Activated CD8-positive, alpha-beta memory T cell treated with anti-CD3 and anti-CD28 coated beads for 48 hours (primary cell): ENCODE data around the gene THRB.

ENCODE experiments used
- DNase-seq, 3 experiments: peaks; one replicate each; pipeline ENCODE4 v3.0.0-alpha.2; 2020; ENCODE audit warnings: low read depth in 2 of 3, low spot score in 2 of 3

The THRB gene

DNA sequence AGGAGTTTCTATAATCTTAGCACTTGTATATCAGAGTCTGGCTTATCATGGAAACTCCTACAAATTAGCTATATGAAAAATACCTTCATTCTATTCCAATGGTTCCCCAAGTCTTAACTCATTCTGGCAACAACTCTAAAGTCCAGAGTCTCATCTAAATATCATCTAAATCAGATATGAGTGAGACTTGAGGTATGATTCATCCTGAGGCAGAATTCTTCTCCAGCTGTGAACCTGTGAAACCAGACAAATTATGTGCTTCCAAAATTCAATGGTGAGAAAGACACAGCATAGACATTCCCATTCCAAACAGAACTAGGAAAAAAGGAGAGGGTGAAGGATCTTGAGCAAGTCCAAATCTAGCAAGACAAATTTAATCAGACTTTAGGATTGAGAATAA is 138.8 kb downstream of the THRB start:
- no peak for DNase-seq

DNA sequence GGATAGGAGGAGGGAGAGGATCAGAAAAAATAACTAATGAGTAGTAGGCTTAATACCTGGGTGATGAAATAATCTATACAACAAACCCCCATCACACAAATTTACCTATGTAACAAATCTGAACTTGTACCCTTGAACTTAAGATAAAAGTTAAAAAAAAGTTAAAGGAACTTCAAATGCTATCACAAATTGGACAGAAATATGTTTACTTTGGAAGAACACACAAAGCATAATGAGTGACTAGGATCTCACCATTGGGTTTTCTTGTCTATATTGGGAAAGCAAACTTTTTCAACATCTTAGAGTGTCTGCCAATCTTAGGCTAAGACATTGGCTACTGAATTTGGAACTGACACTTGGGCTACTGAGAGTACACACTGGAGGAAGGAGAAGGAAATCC is 140.4 kb downstream of the THRB start:
- no peak for DNase-seq

- no peak for DNase-seq
These were observed 141.6 kb downstream of the THRB start for GRCh38 chr3:24352893-24353553.

GRCh38 chr3:24351779-24352469 is 142.7 kb downstream of the THRB start:
- no peak for DNase-seq

GRCh38 chr3:24349367-24350019 is 145.2 kb downstream of the THRB start:
- DNase-seq, result no peak

- DNase-seq, result no peak
These were observed 146.3 kb downstream of the THRB start for GRCh38 chr3:24348348-24348747.

DNA sequence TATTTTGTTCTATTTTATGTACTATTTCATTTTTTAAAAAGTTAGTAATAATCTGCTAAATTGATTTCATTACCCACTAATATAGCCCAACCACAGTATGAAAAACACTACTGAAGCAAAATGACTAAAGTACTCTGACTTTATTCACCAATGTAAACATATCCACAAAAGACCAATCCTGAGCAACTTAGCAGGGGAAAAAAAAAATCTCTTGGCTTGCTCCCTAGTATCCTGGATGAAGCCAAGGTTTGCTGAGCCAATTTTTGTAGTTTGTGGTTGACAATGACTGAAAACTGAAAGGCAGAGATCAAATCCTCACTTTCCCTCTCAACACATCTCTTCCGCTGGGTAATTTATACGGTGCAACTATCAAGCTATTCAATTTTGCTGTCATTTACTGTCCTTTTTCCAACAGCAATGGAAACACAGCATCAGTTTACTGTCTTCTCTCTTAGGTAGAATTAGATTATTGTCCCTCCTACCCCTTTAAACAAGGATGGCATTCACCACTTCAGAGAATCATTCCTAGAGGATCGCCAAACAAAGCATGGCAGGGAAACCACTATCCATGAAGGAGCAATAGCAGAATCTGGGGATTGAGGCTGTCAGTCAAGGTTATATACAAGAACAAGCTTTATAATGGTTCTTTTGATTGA is 149.7 kb downstream of the THRB start:
- no peak for DNase-seq

- DNase-seq, result no peak
These were observed 151.4 kb downstream of the THRB start for GRCh38 chr3:24343084-24343783.

GRCh38 chr3:24342275-24342674 is 152.4 kb downstream of the THRB start:
- no peak for DNase-seq

GRCh38 chr3:24341668-24342067 is 153.0 kb downstream of the THRB start:
- no peak for DNase-seq

DNA sequence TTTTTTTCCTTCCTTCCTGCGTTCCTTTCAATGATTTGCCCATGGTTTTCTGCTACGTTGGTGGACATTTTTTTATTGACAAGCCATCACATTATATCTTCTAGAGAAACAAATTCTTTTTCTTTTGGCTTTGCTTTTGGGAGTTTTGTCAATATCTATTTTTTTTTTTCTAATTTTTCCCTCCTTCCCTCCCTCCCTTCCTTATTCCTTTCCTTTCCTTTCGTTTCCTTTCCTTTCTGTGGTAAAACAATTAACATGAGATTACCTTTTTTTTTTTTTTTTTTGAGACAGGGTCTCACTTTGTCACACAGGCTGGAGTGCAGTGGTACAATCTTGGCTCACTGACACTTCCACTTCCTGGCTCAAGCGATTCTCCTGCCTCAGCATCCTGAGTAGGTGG is 153.7 kb downstream of the THRB start:
- no peak for DNase-seq

DNA sequence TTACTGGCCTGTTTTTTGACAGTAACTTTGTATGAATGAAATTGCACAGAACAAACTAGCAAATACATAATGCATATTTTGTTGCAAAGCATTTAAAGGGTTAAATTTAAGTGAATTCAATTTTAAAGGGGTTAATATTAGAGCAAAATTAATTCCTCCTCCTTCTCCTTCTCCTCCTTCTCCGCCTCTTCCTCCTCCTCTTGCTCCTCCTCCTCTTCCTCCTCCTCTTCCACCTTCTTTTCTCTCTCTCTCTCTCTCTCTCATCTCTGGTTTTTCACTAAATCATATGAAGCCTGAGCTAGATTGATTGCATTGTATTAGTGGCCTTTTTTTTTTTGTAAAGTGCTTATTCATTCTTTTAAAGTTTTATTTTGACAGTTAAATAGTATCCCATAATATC is 154.5 kb downstream of the THRB start:
- DNase-seq, result no peak

- DNase-seq, result no peak
These were observed 155.3 kb downstream of the THRB start for GRCh38 chr3:24339266-24339825.

DNA sequence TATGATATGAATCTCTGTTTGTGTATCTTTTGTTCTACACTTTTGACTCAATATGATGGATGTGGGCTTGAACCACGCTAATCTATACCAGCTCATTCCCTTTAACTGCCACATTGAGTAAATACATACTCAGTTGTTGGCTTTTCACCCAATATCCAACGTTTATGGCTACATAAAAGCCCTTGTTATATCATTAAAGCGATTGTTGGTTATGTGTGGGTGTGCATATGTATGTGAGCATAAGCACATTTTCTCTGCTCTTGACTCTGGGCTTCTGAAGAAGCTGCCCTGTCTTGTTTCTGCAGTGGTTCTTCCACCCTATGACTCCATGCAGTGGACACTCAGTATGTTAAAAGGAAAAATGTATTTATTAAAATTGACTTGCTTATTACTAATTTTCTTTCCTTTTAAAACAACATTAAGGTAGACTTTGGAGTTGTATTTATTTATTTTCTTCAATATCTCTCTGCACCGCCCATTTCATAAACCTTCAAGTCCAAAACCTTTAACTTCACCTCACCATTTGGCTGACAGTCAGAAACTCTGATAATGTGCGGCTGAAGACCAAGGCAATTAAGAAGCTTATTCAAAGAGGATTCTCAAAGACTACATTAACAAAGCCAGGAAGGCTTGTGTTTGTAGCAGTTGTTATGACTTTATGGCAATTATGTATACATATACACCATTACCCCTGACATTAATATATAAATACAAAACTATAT is 156.1 kb downstream of the THRB start:
- DNase-seq, result no peak

DNA sequence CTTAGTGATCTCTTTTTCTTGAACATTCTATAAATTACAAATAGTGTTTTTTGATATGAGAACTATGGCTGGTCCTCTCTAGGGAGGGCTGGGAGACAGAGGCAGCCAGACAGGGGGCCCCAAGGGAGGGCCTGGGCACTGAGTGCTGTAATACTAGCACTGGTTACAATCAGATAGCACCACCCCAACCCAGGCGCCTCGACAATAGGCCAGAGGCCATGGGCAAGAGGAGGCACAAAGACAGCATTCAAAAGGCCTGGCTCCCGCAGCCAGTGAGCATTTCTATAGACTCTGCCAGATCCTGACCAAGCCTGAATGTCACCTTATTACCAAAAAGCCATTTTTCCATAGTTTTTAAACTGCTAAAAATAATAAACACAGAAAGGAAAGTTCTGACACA is 158.5 kb downstream of the THRB start:
- no peak for DNase-seq

DNA sequence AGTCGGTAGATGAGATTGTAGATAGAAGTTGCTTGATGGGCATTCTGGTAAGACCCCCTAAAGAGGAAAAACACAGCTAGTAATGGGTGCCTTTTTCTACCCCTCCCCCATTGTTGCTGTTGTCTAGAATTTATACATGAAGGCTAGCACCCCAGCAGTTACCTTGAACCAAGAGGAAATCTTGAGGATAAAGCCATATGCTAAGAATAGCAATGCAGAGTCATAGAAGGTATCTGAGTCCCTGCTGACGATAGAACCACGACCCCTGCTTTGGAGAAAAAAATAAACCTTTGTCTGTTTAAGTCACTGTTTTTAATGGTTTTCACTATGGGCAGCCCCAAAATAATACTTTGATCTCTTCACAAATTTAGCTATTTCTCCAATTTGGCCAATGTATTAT is 162.6 kb downstream of the THRB start:
- no peak for DNase-seq

DNA sequence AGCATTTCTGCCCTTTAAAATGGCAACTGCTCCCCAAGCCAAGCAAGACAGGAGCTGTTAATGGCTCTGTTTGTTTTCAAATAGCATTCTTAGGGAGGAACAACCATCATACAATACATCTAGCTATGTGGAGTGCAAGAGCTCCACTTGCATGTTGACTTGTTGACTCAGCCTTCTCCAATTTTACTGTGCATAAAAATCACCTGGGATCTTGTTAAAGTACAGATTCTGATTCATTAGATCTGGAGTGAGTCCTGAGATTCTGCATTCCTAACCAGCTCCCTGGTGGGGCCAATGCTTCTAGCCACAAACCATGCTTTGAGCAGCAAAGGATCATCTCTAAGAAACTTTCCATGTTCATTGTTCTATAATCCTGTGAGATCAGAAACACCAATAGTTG is 171.4 kb downstream of the THRB start:
- DNase-seq, result no peak

- no peak for DNase-seq
These were observed 174.0 kb downstream of the THRB start for GRCh38 chr3:24320601-24321000.

DNA sequence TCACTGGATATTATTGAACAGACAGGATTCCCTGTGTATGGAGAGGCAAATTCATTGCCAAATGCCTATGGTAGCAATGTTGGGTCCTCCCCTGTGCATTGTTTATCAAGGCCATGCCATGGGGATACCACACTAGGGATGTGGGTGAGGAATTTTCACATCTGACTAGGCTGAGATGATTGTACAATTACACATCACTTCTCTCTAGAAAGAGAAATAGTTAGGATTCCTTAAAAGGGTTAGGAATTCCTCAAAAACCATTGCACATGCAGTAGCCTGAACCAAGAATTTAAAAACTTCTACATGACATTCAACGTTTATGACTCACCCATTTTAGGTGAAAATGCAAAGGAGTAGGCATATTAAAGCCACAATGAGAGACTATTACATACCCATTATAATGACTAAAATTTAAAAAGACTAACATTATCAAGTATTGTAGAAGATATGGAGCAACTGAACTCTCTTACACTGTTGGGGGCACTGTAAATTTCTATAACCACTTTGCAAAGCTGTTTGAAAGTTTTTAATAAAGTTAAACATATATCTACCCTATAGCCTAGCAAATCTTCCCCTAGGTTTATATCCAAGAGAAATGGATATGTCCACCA is 175.9 kb downstream of the THRB start:
- DNase-seq, result no peak

DNA sequence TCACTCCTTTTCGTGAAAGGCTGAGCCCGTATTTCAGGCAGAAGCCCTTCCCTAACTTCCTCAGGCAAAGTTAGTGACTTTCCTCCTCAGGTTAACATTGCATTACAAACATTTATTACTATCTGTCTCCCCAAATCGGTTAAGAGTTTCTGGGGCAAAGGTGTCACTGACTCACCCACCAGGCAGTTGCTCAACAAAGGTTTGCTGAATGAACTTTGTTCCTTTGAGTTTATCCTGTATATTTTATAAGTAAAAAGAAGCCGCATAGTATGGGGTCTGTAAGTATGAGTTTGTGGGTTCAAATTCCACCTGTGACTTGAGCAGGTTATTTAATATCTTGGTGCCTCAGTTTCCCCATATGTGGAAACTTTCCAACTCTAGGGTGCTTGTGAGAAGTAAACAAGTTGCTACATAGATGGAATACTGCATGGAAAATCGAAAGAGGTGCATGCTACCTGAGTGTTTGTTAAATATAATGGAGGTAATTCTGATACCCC is 177.7 kb downstream of the THRB start:
- DNase-seq, result no peak
